HG03457 (cell line): ENCODE measurements around the gene INPP4B.

Experiments used
- ATAC-seq: cut with Tn5 transposase; IDR thresholded peaks from one replicate; pipeline ENCODE4 v1.9.1; 2021; ENCODE audit warnings: moderate number of reproducible peaks; ENCODE audit not compliant: unreplicated experiment

INPP4B gene

DNA sequence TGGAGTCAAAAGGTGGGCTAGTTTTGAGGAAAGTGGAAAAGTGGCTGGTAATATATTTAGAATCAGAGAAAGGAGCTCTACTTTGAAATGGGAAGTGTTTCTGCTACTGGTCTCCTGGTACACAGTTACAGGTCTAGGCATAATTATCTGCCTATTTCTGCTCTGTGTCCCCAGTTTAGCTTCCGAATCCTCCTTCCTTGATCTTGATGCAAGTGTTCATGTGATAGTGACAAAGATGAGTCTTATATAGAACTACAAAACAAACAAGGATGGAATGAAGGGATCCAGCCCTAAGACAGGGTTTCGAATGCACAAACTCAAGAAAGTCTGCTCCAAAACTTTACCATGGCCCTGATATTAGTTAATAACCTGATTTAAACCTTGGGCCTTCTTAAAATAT lies 580.2 kb downstream of the INPP4B start:
- no peak for ATAC-seq

DNA sequence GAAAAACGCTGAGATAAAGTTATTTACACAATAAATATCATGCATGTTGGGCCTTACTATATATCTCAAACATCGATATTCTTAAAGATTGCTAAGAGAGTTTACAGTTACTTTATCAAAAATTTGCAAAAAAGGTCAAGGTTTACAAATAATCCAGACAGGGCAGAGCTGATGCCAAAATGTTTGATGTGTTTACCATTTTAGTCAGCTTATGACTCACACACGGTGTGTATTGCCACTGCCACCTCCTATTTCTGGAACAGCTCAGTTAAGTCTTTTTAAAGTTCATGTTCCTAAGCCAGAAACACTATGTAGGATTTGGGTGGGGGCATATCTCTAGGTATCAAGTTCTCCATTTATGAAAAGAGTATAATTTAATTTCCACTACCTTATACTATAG lies 580.6 kb downstream of the INPP4B start:
- no peak for ATAC-seq

DNA sequence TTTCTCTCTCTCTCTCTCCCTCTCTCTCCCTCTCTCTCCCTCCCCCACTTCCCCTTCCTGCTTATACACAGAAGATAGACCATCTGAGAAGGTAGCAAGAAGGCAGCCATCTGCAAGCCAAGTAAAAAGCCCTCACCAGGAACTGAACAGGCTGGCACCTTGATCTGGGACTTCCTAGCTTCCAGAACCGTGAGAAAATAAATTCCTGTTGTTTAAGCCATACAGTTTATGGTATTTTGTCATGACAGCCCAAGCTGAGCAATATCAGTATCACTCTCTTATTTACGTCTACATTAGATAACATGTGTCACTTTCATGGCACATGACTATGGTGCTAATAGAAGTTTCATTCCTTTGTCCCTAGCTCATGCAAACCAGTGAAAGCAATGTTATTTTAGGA lies 581.1 kb downstream of the INPP4B start:
- ATAC-seq: no peak

DNA sequence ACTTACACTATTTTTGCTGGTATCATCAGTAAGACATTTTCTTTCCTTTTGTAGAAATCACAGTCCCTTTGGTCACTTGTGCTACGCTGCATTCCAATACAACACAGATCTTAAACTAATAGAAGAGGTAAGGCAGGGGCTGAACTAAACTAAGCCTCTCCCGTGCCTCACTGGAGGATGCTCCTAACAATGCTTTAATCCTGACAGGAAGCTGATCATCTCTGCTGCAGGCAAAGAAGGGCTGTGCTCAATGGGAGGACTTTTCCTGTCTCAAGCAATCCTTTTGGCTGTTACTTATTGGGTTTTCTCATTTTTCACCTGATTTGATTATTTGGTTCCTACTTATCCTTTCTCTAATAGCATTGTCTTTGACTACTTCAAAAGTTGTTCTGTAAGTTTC lies 583.1 kb downstream of the INPP4B start:
- ATAC-seq: no peak

DNA sequence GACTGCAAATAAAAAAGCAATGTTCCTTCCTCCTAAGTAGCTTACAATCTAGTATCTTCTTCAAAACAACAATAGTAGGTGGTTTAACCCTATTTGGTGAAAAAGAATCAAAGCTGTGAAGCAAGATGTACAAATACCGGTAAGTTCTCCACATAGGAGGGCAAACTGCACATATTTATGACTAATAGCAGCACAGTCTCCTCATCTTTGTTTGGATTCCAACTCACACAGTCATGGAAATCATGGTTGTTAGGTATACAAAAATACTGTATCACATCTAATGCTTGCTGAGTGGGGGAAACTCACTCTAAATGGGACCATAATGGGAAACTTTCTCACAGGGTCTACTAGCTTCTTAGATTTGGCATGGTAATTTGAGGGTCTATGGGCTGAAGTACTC lies 597.2 kb downstream of the INPP4B start:
- ATAC-seq: no peak

DNA sequence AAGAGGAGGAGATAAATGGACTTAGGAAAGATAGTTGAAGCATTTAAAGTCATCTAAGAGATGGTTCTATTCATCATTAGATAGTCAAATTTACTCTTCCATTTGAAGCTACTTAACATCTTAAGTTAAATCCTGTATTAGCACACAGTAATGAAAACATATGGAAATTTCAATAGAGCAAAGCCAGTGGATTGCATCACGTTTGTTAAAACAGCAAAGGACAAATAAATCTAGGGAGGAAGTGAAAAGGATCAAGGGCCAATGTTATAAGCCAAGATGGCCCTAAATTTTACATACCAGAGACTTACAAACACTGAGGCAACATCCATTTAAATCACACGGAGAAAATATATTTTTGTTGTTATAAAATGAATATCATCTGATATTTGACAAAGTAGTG lies 602.8 kb downstream of the INPP4B start:
- no peak for ATAC-seq

DNA sequence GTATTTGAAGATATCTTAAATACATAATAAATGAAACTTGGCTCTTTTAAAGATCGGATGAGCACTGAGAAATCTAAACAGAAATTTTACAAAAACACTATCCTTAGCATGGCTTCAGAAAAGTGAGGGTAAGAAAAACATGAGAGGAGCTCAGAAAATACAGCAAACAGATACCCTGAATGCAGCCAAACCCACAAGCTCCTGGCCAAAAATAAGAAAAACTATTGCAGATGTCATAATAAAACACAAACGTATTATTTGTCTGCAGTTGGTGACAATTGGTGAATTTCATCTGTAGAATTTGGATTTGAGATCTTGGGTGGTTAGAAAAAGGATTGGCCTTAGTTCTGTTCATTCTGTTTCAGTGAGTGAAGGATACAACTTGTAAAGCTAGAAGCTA lies 603.9 kb downstream of the INPP4B start:
- no peak for ATAC-seq

DNA sequence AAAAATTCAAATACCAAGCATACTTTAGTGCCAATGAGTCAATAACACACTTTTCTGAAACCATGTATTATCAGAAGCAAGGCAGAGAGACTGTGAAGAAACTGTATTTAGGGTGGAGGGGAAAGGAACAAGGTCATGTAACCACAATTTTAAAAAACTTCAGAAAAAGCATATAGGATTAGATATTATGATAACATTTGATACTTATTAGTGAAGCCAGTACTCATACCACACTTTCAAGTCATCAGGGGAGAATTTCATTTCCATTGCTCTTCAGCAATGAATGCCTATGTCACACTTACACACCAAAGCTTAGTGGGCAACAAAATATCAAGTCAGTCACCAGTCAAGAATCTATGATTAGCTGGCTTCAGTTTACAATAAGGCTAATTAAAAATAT lies 607.5 kb downstream of the INPP4B start:
- ATAC-seq: no peak

DNA sequence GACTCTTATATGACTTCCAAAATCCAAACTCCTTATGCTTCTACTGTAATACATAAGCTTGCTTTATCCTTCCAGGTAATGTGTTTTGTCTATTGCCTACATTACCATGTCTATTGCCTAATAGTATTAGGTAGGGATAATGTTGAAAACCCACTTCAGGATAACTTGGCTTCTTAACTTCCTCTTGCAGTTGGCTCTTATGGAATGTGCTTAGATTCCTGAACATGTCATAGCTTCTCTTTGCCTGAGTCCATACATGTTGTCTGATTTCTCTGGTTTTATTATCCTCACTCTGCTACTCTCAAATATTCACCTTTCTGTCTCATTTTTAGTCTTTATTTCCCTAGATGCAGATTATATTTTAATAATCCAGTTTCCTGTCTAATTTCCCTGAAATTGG lies 609.8 kb downstream of the INPP4B start:
- no peak for ATAC-seq

DNA sequence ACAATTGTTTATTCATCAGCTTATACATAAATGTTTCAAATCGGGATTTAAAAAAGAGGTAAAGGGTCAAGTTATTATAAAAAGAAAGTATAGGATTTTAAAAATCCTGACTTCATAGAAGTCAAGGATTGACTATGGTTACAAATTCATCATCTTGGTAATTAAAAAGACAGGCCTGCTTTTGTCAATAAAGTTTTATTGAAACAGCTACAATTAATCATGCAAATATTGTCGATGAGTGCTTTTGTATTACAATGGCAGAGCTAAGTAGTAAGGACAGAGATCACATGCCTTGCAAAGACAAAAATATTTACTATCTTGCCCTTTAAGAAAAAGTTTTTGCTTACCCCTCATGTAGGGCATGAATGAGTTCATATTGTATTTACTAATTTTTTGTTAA lies 614.3 kb downstream of the INPP4B start:
- no peak for ATAC-seq

DNA sequence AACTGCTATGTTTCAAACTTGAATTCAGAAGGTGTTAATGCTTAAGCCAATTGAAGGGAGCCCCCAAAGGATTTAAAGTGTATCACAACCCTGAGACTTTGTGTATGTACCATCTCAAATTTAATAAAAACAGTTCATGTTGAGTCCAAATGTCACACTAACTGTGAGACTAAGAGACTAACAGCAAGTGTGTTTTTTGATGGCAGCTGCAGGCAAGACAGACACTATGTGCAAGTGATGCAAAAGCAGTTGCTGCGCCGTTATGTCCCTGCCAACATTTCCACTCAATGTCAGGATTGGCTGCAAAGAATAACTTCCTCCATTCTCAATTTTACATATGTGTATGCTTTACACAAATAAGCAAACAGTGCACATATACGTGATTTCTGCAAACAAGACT lies 615.1 kb downstream of the INPP4B start:
- ATAC-seq: no peak

DNA sequence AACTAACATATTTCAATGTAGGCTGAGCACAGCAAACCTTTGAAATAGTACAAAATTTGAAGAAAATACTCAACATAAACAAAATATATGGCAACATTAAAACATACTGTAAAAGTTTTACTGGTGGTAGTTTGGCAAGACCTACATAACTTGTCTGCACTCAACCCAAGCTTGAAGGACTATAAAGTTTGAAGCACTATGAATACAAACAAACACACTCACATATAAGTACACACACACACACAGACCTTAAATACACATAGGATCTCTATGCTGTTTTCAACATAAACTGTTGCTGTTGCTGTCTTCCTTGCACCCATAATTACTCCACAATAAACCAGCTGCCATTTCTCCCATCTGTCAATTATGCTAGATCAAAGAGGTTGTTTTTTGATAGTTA lies 620.1 kb downstream of the INPP4B start:
- no peak for ATAC-seq

DNA sequence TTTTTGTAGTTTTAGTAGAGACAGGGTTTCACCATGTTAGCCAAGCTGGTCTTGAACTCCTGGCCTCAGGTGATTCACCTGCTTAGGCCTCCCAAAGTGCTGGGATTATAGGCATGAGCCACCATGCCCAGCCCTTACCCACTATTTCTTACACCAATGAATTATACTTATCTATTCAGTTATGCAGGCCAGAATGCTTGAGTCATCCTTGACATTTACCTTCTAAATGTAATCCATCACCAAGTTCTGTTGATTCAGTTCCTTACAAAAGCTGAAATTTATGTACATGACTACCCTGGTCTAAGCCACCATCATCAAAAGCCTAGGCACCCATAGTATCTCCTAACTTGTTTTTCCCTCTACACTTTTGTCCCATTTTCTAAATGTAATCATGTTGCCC lies 624.0 kb downstream of the INPP4B start:
- no peak for ATAC-seq

DNA sequence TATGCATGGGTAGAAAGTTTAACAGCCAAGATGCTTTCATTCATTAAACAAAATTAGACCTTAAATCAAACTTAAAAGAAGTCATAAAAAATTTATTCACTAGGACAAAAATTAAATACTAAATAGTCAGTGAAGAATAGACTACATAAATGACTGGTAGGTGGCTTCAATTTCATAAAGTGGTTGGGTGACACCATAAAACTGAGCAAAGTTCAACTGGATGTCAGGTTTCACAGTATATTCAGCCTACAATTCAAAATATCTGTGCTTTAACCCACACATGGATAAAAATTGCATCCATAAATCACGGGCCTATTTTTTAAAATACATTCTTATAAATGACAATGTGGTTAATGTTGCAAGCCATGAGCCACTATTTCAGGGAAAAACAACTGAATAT lies 627.4 kb downstream of the INPP4B start:
- no peak for ATAC-seq

DNA sequence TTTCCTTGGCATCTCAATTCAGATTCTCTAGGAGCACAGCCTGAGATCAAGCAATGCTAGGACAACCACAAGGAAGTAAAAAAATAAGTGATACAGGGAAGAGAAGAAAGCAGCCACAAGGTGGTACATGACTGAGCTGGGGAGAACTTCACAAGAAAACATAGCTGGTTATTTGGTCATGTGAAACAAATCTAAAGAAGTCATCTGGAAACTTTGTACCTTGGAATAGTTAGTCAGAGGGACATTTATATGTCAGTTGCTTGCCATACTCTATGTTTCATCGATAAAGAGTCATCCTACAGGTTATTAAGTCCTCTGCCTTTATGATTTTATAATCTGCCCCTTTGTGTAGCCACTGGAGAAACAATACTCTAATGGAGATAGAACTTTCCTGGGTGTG lies 634.7 kb downstream of the INPP4B start:
- ATAC-seq: no peak

DNA sequence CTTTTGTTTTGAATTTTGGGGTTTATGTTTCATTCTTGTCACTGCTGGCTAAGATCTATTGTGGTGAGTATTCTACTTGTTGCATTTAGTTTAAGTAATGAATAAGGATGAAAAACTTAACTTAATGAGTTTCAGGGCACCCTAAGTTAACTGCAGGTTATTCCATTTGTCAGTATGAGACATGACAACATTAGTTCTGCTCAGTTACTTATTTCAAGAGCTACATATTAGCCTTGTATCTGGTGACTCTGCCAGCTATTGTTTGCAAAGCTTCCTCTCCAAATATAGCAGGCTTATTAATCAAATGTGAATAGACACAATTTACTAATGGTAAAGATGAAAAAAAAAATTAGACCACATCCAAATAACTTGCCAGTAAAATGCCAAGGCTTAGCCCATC lies 642.6 kb downstream of the INPP4B start:
- ATAC-seq: no peak

DNA sequence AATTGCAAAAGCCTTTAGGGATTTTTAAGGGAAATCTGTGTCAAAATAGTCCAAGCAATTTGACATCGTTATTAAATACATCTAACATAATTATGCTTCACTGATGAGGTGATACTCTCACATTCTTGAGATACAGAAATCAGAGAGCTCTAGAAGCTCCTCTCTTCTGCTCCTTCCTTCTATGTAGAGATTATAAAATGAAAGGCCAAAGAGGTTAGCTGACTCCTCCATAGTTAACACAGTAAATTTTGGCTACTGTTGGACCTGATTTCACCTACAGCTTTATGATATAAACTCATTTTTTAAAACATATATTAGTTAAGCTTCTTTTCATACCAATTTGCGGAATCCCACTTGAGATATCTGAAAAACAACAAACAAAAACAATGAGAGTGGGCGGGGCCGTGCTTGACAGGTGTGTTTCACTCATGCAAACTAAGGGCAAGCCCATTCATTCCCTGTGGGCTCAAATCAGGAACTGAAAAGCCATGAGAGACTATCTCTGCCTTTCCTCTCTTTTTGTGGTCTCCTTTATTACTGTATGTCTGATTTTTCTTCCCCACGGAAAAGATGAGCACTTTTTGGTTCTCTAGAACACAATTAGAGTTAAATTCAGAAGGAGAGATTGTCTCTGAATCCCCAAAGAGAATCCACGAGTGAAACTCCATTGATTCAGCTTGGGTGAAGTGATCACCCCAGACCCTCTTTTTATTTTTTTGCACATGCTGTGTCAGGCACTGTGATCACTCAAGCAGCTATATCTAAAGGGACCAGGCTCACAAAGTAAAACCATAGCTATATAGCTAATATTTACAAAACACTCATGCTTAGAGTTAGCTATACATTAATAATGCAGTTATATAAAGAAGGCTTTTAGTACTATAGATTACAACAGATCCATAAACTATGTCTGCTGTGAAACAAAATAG lies 643.4 kb downstream of the INPP4B start:
- peak; percentile 75 for ATAC-seq

DNA sequence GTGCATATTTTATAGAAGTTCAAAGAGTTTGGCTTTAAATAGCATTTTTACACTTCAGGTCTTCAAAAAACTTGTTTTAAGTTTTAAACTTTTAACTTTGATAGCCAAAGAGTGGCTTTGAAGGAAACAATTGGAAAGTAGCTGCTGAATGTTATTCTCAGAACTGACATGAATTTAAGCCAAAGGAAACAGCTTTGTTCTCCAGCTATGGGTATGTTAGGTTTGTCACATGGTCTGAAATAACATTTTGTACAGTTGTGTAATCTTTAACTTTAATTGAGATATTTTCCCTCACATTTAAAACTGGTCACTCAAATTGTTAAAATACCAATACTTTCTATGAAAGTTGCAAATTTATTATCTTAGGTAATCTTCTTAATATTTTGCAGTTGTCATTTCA lies 645.1 kb downstream of the INPP4B start:
- ATAC-seq: no peak

DNA sequence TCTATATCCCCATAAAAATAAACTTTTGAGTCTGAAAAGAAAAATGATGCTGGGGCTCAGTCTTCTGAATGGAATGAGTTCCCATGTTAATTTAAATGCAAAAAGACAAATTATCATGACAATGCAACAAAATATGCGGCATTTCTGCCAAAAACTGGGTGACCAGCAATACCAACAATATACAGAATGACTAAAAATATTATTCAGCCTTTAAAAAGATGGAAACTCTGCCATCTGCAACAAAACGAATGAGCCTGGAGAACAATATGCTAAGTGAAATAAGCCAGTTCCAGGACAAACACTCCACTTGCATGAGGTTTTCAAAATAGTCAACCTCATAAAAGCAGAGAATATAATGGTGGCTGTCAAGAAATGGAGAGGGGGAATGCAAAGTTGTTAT lies 651.2 kb downstream of the INPP4B start:
- ATAC-seq: no peak

DNA sequence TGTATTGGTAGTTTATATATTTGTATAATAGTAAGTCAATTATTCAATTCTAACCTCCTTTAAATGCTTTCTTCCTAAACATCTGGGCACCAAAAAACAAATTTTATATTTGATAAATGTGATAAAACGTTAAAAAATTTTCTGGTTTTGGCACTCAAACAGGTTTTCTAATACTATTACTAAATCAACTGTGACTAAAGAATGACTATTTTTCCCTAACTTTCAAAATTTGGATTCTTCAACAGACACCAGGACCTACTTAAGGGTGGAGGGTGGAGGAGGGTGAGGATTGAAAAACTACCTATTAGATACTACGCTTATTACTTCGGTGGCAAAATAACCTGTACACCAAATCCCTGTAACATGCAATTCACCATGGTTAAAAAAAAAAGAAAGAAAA lies 654.2 kb downstream of the INPP4B start:
- ATAC-seq: no peak

DNA sequence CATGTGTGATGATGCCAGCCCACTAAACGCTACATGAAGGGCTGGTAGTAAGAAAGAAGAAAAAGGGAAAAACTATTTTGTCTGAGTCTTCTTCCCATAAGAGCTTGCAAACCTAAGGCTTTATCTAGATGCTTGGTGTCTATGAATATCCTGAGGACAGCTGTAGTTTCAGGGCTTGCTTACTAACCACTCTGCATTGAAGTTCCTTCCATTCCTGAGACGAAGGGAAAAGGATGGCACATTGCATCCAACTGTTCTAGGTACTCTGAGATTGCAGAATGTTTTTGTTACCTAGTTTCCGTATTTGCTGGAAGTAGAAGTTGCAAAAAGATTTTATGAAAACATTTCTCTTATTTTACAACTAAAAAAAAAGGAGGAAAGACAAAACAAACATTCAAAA lies 665.1 kb downstream of the INPP4B start:
- ATAC-seq: no peak

DNA sequence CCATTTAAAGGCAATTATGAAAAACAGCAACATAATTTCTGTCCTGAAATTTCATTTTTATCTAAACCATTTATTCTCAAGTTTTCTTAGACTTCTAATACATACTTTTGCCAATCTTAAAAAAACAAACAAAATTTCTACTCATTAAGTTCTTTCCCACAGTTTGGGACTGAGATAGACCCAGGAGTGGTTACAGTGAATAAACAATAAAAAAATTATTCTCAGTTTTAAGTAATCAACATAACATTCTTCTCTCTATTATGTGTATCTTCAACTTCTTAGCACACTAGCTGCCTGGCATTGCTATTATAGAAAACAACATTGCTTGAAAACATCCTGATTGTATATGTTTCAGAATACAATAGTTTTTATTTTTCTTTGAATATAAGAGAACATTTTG lies 676.9 kb downstream of the INPP4B start:
- no peak for ATAC-seq

DNA sequence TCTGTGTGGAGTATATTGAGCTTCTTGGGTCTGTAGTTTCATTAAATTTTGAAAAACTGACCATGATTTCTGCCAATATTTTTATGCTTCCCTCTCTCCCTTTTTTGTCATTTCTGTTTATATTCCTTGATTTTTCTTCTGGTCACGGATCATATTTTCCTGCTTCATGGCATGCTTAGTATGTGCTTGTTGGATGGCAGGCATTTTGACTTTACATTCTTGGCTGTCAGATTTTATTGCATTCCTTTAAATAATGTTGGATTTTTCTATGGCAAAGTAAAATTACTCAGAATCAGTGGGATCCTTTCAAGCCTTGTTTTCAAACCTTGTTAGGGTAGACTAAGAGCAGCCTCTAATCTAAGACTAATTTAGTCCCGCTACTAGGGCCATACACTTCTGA lies 677.9 kb downstream of the INPP4B start:
- ATAC-seq: no peak
